H1 (cell line): ENCODE measurements around the gene COLEC12.

Experiments
- ATF3 ChIP-seq: IDR thresholded peaks from 2 replicates; pipeline ENCODE4 v1.6.1; 2011; ENCODE audit warnings: low read depth, mild to moderate bottlenecking, low read length; ENCODE audit not compliant: insufficient read depth
- BACH1 ChIP-seq: IDR thresholded peaks from 2 replicates; pipeline ENCODE4 v1.6.1; 2012; ENCODE audit warnings: low read length, improper control_type of control experiment
- CTCF ChIP-seq, 3 experiments: IDR thresholded peaks; 1 replicate in 2 of 3; 2 replicates in 1 of 3; pipeline versions ENCODE4 v1.5.1 to v1.6.1; 2011; ENCODE audit warnings: low read length in 3 of 3, mild to moderate bottlenecking in 3 of 3, inconsistent platforms in 2 of 3, low read depth in 1 of 3, moderate library complexity in 1 of 3; ENCODE audit not compliant: insufficient read depth in 1 of 3; ENCODE audit errors: control extremely low read depth in 1 of 3
- EZH2 ChIP-seq: fragments of 200-600 bp; sonication (generic); IDR thresholded peaks from 2 replicates; pipeline ENCODE4 v1.7.1; 2012; ENCODE audit warnings: low read depth, mild to moderate bottlenecking, moderate library complexity, low read length, inconsistent platforms; ENCODE audit not compliant: severe bottlenecking
- GTF2F1 ChIP-seq: IDR thresholded peaks from 2 replicates; pipeline ENCODE4 v1.6.1; 2012; ENCODE audit warnings: low read depth, low read length, improper control_type of control experiment, borderline replicate concordance
- HDAC6 ChIP-seq: IDR thresholded peaks from one replicate; pipeline ENCODE4 v1.7.1; 2012; ENCODE audit warnings: low read depth, mild to moderate bottlenecking, inconsistent platforms, low read length, moderate library complexity
- JUN ChIP-seq: IDR thresholded peaks from 2 replicates; pipeline ENCODE4 v1.6.1; 2011; ENCODE audit warnings: low read depth, mild to moderate bottlenecking, improper control_type of control experiment, low read length
- JUND ChIP-seq: IDR thresholded peaks from 2 replicates; pipeline ENCODE4 v1.6.1; 2011; ENCODE audit warnings: mild to moderate bottlenecking, improper control_type of control experiment, low read length
- POLR2A ChIP-seq, 2 experiments: IDR thresholded peaks; 1 replicate in 1 of 2; 2 replicates in 1 of 2; pipeline ENCODE4 v1.6.1; 2011; ENCODE audit warnings: low read depth in 2 of 2, low read length in 2 of 2, mild to moderate bottlenecking in 2 of 2; ENCODE audit errors: control extremely low read depth in 1 of 2
- RFX5 ChIP-seq: IDR thresholded peaks from 2 replicates; pipeline ENCODE4 v1.6.1; 2011; ENCODE audit warnings: low read depth, low read length, improper control_type of control experiment, borderline replicate concordance
- SP1 ChIP-seq: IDR thresholded peaks from 2 replicates; pipeline ENCODE4 v1.6.1; 2011; ENCODE audit warnings: low read depth, low read length
- TEAD4 ChIP-seq: IDR thresholded peaks from 2 replicates; pipeline ENCODE4 v1.6.1; 2012; ENCODE audit warnings: low read depth, low read length, inconsistent platforms, mixed read lengths
- USF2 ChIP-seq: IDR thresholded peaks from 2 replicates; pipeline ENCODE4 v1.6.1; 2011; ENCODE audit warnings: low read length, improper control_type of control experiment
- YY1 ChIP-seq: IDR thresholded peaks from 2 replicates; pipeline ENCODE4 v1.6.1; 2011; ENCODE audit warnings: low read depth, mild to moderate bottlenecking, low read length

GRCh38 chr18:433298-433697, 67.2 kb downstream of the COLEC12 start:
- TF ChIP-seq JUND (no peak), EZH2 (no peak), TEAD4 (no peak), CTCF (IDR thresholded peaks at IDR 0.05; ENCODE audit: control extremely low read depth in 1 of 3, insufficient read depth in 1 of 3, low read depth in 1 of 3, low read length in 3 of 3) (no peak), USF2 (no peak), POLR2A (IDR thresholded peaks at IDR 0.05; ENCODE audit: control extremely low read depth in 1 of 2, low read depth in 2 of 2, low read length in 2 of 2) (no peak), YY1 (no peak), SP1 (no peak), HDAC6 (no peak), GTF2F1 (no peak), ATF3 (no peak), JUN (no peak), BACH1 (no peak), RFX5 (no peak)
